OCI-LY3 (cell line): ENCODE measurements around the gene IFI35.

Experiments used
- CTCF ChIP-seq: fragments of 200-600, 300-600 bp; sonication (generic); IDR thresholded peaks from 2 replicates; pipeline ENCODE4 v1.5.1; 2014; ENCODE audit warnings: antibody characterized with exemption, low read length, low read depth
- EZH2phosphoT487 ChIP-seq: fragments of 200-600 bp; shearing (Covaris generic); IDR thresholded peaks from 2 replicates; pipeline ENCODE4 v1.6.1; 2018; ENCODE audit warnings: antibody characterized with exemption, mixed run types, low read depth

GRCh38 chr17:43014649-43015542 is 8.3 kb downstream of the IFI35 start:
- TF ChIP-seq CTCF (no peak), EZH2phosphoT487 (no peak)
